NCI-H345 (cell line): ENCODE data around the gene MAG.
A peak's percentile ranks its signal among the peaks of the same experiment; 100 is the strongest.
"Not testable (repeated sequence)": the region's sequence is repeated elsewhere in the genome, so short reads cannot be mapped to it uniquely, and the experiment has no call there.

ENCODE experiments used
- DNase-seq: peaks from one replicate; lab custom pipeline; 2025; lab: John Stamatoyannopoulos, UW

Gene MAG

DNA sequence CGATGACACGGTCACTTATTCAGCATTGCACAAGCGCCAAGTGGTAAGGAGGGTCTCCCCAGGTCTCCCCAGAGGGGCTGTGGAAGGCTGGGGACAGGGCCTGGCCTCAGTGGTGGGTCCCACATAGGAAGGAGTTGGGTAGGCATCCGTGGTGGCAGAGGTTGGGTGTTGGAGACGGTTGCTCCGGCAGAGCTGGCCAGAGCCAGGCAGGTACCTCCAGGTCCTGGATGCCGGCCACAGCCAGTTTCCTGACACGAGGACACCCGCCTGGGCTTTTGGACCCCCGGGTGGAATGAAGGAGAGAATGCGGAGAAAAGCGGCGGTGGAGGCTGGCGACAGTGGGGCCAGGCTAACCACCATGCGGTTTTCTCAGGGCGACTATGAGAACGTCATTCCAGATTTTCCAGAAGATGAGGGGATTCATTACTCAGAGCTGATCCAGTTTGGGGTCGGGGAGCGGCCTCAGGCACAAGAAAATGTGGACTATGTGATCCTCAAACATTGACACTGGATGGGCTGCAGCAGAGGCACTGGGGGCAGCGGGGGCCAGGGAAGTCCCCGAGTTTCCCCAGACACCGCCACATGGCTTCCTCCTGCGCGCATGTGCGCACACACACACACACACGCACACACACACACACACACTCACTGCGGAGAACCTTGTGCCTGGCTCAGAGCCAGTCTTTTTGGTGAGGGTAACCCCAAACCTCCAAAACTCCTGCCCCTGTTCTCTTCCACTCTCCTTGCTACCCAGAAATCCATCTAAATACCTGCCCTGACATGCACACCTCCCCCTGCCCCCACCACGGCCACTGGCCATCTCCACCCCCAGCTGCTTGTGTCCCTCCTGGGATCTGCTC lies 54.5 kb downstream of the MAG start:
- no peak for DNase-seq

GRCh38 chr19:35347171-35347929 lies 55.4 kb downstream of the MAG start, which contains the start of gene FFAR1:
Gene FFAR1, plus strand, starts transcription at chr19:35347902. Its CDS starts 3,650 bp downstream, at chr19:35351552.
- no peak for DNase-seq

GRCh38 chr19:35347930-35348298 lies 56.0 kb downstream of the MAG start:
- no peak for DNase-seq

- peak; percentile 78 for DNase-seq
Measured at GRCh38 chr19:35348911-35349611, 57.1 kb downstream of the MAG start.

- no peak for DNase-seq
Measured at GRCh38 chr19:35349614-35350521, 57.9 kb downstream of the MAG start.

DNA sequence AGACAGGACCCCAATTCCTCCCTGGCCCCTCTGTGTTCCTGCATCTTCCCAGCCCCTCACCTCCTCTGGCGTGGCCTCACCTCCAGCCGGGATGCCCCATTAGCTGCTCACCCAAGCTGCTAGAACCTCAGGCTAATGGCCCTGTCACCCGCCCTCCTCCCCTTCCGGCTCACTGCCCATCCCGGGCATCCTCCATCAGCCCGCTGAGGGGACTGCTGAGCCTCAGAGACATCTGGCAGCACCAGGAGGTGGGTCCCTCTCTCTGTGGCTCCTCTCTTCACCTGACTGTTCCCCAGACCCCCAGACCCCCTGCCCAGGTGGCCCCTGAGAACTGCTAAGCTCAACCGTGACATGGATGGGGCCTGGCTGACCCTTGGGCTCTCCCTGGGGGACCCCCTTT lies 58.6 kb downstream of the MAG start:
- no peak for DNase-seq

- no peak for DNase-seq
Measured at GRCh38 chr19:35351411-35352176, 59.6 kb downstream of the MAG start.

DNA sequence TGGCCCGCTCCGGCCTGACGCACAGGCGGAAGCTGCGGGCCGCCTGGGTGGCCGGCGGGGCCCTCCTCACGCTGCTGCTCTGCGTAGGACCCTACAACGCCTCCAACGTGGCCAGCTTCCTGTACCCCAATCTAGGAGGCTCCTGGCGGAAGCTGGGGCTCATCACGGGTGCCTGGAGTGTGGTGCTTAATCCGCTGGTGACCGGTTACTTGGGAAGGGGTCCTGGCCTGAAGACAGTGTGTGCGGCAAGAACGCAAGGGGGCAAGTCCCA lies 60.2 kb downstream of the MAG start:
- no peak for DNase-seq

DNA sequence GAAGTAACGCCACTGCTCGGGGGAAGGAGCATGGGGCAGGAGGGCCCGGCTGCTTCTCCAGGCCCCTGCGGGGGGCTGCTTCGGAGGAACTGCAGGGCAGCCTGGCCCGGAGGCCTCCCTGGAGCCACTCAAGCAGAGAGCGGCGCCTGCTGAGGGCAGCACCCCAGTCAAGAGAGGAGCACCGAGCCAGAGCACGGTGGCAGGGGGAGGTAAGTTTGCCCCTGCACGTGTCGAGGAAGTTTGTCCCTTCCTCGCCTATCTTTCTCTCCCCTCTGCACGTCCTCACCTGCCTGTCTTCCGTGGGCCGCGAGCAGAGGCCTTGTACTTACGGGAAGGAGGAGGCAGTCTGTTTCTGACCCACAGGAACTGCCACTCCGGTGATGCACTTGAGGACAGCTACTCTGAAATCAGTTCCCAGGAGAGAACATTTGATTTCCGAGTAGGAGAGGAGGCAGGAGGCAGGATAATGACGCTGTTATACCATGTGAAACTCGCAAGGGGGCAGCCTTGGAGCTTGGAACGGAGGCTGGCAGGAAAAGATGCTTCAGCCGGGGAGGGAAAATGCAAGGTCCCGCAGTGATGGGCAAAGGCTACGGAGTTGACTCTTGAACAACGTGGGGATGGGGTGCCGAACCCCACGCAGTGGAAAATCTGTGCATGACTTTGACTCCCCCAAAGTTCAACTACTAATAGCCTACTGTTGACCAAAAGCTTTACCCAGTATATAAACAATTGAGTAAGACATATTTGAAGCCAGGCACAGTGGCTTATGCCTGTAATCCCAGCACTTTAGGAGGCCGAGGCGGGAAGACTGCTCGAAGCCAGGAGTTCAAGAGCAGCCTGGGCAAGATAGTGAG lies 60.7 kb downstream of the MAG start:
- DNase-seq: peak; percentile 93

DNA sequence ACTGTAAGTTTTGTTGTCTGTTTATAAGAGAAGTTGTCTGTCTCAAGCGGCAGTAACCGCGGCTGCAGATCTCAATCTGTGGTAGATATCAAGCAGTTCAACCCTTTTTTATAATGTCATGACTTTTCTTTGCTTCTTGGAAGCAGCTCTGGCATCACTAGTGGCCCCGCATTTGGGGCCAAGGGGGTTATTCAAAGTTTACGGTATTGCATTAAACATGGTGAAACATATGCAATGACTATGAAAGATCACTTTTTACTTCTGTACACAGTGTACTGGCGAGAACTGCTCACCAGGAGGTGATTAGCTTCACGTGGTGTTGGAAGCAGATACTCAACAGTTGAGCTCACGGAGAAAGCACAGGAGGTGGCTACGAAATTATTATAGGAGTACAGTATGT lies 61.7 kb downstream of the MAG start:
- no peak for DNase-seq

DNA sequence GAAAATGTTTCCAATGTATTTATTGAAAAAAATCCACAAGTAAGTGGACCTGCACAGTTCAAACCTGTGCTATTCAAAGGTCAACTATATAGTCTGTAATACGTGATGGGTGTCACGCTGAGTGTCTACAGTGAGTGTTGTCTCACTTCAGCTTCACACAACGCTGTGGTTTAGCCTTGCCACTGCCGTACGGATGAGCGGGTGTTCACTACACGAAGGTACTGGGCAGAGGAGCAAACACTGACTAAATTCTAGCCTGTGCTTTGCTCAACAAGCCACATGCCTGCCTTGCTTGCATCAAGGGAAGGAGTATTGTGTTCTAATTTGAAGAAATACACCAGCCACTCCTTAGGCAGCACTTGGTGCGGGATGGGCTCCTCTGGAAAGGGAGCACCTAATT lies 62.9 kb downstream of the MAG start:
- DNase-seq: no peak

GRCh38 chr19:35355791-35356460 lies 64.0 kb downstream of the MAG start:
- DNase-seq: no peak

DNA sequence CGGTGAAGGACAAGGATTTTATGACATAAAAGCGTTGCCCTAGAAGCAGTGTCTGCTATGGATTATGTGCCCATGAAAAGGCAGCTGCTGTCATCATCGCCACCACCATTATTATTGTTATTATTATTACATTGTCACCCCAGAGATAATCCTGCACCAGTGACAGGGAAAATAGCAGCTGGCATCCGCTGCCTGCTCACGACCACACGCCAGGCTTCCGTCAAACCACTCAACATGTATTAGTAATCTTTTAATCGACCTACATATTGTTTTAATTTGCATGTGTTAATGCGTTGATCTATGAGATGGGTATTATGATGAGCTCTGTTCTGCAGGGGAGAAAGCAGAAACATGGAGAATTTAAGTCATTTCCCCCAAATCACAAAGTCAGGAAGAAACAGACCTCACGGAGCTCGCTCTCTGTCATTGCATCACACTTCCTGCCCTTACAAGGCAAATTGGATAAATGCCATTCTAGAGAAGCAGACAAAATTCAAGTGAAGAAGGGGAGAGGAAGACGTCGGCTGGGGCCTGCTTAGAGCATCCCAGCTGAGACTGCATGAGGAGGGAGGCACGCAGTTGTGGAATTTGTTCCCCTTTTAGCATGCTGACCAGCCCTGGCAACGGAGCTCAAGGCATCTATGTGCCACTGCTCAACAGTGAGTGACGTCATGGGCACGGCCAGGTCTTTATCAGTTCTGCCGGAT lies 66.1 kb downstream of the MAG start, which contains the start of gene FFAR3:
FFAR3 (plus strand) TSS at position 594 of the 707 bp plus-strand sequence. CDS start 431 bp downstream, outside the sequence.
- DNase-seq: no peak

GRCh38 chr19:35358834-35359233 lies 66.9 kb downstream of the MAG start:
- not testable (repeated sequence) for DNase-seq

DNA sequence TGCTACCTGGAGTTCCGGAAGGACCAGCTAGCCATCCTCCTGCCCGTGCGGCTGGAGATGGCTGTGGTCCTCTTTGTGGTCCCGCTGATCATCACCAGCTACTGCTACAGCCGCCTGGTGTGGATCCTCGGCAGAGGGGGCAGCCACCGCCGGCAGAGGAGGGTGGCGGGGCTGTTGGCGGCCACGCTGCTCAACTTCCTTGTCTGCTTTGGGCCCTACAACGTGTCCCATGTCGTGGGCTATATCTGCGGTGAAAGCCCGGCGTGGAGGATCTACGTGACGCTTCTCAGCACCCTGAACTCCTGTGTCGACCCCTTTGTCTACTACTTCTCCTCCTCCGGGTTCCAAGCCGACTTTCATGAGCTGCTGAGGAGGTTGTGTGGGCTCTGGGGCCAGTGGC lies 67.4 kb downstream of the MAG start:
- DNase-seq: not testable (repeated sequence)

DNA sequence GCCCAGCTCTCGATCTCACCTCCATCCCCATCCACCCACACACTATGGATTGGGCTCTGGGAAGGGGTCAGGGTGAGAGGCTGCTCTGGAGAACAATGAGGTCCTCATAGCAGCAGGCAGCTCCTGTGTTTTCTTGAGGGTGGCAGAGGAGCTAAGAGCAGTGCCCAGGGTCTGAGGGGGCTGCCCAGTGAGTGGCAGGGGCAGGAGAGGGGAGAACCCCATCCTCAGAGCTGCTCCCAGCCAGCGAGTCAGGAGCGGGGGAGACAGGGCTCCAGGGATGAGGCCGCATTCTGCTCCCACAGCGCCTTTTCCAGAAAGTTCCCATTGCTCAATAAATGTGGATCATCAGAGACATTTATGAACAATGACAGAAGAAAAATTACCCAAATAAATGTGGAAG lies 68.1 kb downstream of the MAG start:
- DNase-seq: not testable (repeated sequence)

- no peak for DNase-seq
Measured at GRCh38 chr19:35360880-35361420, 69.0 kb downstream of the MAG start.

- no peak for DNase-seq
Measured at GRCh38 chr19:35362261-35363000, 70.5 kb downstream of the MAG start.
